22Rv1 (cell line): ENCODE measurements around the gene PDE3A.

ENCODE experiments used
- H3K27ac ChIP-seq: fragments of 450-650 bp; 2 replicates; pipeline ENCODE4 v1.5.1; 2017
- ZFX ChIP-seq: fragments of 450-650 bp; IDR thresholded peaks from 2 replicates; pipeline ENCODE4 v1.6.1; 2017; ENCODE audit warnings: antibody characterized with exemption, borderline replicate concordance
- TF ChIP-seq, protein P1 (sequence below): fragments of 450-650 bp; IDR thresholded peaks from 2 replicates; pipeline ENCODE4 v1.5.1; 2017; ENCODE audit warnings: mild to moderate bottlenecking

The PDE3A gene

DNA sequence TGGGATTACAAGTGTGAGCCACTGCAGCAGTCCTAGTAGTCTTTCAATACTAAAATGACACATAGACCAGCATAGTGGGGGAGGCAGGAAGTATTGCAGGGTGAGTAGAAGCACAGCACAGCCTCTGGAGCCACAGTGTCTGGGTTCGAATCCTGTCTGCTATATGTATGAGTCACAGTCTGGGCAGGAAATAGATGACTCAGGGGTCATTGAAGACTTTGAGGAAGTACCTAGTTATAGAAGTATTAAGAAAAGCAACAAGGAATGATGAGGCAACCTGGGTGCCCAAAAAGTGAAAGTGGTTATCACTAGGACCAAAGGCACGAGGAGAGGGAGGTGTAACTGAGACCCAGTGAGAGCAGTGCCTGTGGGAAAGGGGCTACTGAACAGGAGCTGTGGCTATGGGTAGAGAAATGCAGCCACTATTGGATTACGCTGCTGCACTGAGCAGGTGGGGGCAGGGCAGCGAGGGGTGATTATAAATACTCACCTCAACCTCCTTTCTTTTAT is 124.0 kb downstream of the PDE3A start:
- no peak for TF ChIP-seq ZFX
- TF ChIP-seq, protein P1, sequence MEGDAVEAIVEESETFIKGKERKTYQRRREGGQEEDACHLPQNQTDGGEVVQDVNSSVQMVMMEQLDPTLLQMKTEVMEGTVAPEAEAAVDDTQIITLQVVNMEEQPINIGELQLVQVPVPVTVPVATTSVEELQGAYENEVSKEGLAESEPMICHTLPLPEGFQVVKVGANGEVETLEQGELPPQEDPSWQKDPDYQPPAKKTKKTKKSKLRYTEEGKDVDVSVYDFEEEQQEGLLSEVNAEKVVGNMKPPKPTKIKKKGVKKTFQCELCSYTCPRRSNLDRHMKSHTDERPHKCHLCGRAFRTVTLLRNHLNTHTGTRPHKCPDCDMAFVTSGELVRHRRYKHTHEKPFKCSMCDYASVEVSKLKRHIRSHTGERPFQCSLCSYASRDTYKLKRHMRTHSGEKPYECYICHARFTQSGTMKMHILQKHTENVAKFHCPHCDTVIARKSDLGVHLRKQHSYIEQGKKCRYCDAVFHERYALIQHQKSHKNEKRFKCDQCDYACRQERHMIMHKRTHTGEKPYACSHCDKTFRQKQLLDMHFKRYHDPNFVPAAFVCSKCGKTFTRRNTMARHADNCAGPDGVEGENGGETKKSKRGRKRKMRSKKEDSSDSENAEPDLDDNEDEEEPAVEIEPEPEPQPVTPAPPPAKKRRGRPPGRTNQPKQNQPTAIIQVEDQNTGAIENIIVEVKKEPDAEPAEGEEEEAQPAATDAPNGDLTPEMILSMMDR = no peak
- H3K27ac ChIP-seq = no peak overlapping the region

DNA sequence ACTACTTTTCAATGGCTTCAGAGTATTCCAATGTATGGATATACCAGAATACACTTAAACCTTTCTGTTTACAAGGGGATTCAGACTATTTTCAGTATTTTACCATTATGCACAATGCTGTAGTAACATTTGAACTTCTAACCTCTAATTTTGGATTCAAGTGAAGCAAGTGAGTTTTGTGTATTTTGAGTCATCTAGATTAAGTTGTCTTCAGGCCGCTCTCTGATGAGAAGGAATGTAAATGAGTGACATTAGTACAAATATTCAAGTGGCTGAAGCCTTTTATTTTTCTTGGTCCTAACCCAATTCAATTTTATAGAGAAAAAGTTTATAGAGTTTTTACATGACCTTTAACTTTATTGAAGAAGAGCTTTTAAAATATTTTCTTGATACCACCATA is 125.6 kb downstream of the PDE3A start:
- TF ChIP-seq, protein P1 = no peak
- no peak for TF ChIP-seq ZFX
- H3K27ac ChIP-seq = no peak overlapping the region

DNA sequence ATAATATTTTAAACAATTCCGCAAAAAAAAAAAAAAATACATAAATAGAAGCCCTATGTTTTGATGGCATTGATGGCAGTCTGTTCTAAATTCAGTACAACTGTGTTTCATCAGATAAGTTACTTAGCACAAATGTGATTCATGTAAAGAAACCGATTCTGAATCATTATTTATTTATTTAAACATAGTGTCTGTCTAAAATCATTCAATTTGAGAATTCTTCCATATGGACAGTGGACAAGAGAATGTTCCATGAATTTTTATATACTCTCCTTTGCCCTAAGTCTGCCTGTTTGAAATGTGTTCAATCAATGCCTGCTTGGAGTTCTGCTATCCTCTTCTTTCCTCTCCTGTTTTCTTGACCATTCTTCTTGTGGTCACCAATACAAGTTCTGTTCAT is 126.5 kb downstream of the PDE3A start:
- no peak for TF ChIP-seq ZFX
- TF ChIP-seq, protein P1 = no peak
- no peak overlapping the region for H3K27ac ChIP-seq

DNA sequence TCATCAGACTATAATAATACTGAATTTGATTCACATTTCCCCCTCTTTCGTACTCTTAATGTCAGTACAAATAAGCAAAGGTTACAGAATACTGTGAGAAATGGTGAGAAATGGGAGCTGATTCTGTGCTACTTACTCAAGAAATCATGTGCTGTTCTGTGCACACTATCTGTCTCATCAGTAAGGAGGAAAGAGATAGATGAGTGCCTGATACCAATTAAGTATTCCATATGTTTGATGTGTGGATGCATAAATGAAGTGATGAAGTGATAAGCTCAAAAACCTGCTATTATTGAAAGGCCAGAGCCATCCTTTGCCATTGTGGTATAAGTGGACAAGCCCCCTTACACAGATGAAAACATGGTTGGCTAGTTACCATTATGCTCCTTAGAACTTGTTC is 127.7 kb downstream of the PDE3A start:
- no peak overlapping the region for H3K27ac ChIP-seq
- TF ChIP-seq ZFX = no peak
- TF ChIP-seq, protein P1 = no peak

DNA sequence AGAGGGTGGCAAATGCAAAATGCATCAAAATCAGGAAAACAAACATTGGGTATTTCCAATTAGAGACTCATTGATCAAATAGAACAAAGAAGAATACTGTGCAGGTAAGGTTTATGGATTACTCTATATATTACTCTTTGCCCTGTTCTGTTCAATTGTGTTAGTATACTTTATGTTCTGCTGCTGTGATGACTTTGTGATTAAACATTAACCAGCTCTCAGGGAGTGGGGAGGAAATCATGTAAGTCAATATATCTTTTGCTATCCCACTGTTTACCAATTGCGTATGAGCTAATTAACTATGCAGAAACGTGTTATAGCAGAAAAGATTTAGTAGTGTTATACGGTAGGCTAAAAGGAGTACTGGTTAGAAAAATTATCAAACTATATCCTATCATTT is 129.4 kb downstream of the PDE3A start:
- no peak overlapping the region for H3K27ac ChIP-seq
- TF ChIP-seq ZFX = no peak
- TF ChIP-seq, protein P1 = no peak

DNA sequence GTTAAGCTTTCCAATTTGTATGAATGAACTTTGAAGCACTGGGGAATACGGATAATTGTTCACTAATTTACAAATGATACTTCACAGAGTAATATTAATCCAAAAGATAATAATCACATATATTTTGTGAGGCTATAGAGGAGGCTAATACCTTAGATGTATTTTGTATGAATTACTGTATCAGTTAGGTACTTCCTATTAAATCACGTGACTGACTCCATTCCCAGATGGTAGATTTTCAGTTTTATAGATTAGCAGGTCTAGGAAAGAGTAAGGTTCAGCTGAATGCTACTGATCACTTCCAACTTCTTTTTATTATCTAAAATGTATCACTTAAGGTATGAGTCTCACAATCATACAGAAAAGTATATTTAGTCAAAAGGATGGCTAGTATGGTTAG is 133.6 kb downstream of the PDE3A start:
- no peak for TF ChIP-seq ZFX
- TF ChIP-seq, protein P1 = no peak
- H3K27ac ChIP-seq = no peak overlapping the region

DNA sequence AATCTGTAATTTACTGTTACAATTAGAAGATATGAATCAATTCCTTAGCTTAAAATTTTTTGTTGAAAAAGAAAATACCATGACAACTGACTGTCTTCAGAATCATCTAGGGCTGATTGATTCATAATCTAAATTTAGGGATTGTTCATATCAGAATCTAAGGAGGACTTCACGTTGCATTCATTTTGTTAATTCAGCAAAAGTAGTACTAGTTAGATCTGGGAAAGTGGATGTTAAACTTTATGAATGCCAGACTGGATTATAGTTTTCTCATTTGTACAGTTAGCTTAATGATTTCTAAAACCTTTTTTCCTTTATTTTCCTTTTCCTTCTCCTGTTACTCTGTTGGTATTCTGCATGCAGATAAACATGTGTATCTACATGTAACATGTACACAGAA is 135.5 kb downstream of the PDE3A start:
- no peak overlapping the region for H3K27ac ChIP-seq
- TF ChIP-seq ZFX = no peak
- TF ChIP-seq, protein P1 = no peak
